ENCODE data around the gene GPR39.
A peak's percentile ranks its signal among the peaks of the same experiment; 100 is the strongest.
"Not testable (repeated sequence)": the region's sequence is repeated elsewhere in the genome, so short reads cannot be mapped to it uniquely, and the experiment has no call there.

Gene GPR39

GRCh38 chr2:132416723-132417395 lies at the start of gene GPR39:
GPR39 (plus strand) TSS chr2:132416805.
- no peak for DNase-seq

- DNase-seq, result no peak
Measured at GRCh38 chr2:132368191-132368590, 48.4 kb upstream of the GPR39 start.

- no peak for DNase-seq
Measured at GRCh38 chr2:132372276-132372675, 44.3 kb upstream of the GPR39 start.

- DNase-seq, result no peak
Measured at GRCh38 chr2:132373391-132374135, 43.0 kb upstream of the GPR39 start.

- DNase-seq, result no peak
Measured at GRCh38 chr2:132374151-132374550, 42.5 kb upstream of the GPR39 start.

GRCh38 chr2:132374551-132374950 lies 42.1 kb upstream of the GPR39 start:
- no peak for DNase-seq

- peak in 1 of 3 experiments; percentile 0 for DNase-seq
Measured at GRCh38 chr2:132374961-132375360, 41.6 kb upstream of the GPR39 start.

GRCh38 chr2:132381376-132381775 lies 35.2 kb upstream of the GPR39 start:
- DNase-seq, result no peak

- no peak for DNase-seq
Measured at GRCh38 chr2:132383956-132384355, 32.6 kb upstream of the GPR39 start.

- no peak for DNase-seq
Measured at GRCh38 chr2:132384491-132385151, 32.0 kb upstream of the GPR39 start.

- DNase-seq, result no peak
Measured at GRCh38 chr2:132387126-132387525, 29.5 kb upstream of the GPR39 start.

GRCh38 chr2:132390076-132390475 lies 26.5 kb upstream of the GPR39 start:
- DNase-seq, result no peak

- no peak for DNase-seq
Measured at GRCh38 chr2:132391378-132391777, 25.2 kb upstream of the GPR39 start.

GRCh38 chr2:132392221-132392620 lies 24.4 kb upstream of the GPR39 start:
- peak in 2 of 3 experiments; percentile 0 to 1 for DNase-seq

GRCh38 chr2:132392879-132393278 lies 23.7 kb upstream of the GPR39 start:
- DNase-seq, result no peak

GRCh38 chr2:132397042-132397441 lies 19.6 kb upstream of the GPR39 start:
- not testable (repeated sequence) for DNase-seq

GRCh38 chr2:132400169-132400900 lies 16.3 kb upstream of the GPR39 start:
- DNase-seq, result no peak

- no peak for DNase-seq
Measured at GRCh38 chr2:132400901-132401240, 15.7 kb upstream of the GPR39 start.

GRCh38 chr2:132401326-132401725 lies 15.3 kb upstream of the GPR39 start:
- no peak for DNase-seq

- no peak for DNase-seq
Measured at GRCh38 chr2:132403146-132403545, 13.5 kb upstream of the GPR39 start.

- no peak for DNase-seq
Measured at GRCh38 chr2:132404056-132404455, 12.5 kb upstream of the GPR39 start.

GRCh38 chr2:132407784-132408183 lies 8.8 kb upstream of the GPR39 start:
- DNase-seq, result no peak

GRCh38 chr2:132412021-132412420 lies 4.6 kb upstream of the GPR39 start:
- no peak for DNase-seq
